GM19193 (cell line): Measurements from ENCODE around the gene PLEKHA7.

Experiments used
- POLR2A ChIP-seq: IDR thresholded peaks from 4 replicates; pipeline ENCODE4 v1.6.1; 2011; ENCODE audit not compliant: insufficient read depth, insufficient read length; ENCODE audit errors: extremely low read depth

PLEKHA7 gene

DNA sequence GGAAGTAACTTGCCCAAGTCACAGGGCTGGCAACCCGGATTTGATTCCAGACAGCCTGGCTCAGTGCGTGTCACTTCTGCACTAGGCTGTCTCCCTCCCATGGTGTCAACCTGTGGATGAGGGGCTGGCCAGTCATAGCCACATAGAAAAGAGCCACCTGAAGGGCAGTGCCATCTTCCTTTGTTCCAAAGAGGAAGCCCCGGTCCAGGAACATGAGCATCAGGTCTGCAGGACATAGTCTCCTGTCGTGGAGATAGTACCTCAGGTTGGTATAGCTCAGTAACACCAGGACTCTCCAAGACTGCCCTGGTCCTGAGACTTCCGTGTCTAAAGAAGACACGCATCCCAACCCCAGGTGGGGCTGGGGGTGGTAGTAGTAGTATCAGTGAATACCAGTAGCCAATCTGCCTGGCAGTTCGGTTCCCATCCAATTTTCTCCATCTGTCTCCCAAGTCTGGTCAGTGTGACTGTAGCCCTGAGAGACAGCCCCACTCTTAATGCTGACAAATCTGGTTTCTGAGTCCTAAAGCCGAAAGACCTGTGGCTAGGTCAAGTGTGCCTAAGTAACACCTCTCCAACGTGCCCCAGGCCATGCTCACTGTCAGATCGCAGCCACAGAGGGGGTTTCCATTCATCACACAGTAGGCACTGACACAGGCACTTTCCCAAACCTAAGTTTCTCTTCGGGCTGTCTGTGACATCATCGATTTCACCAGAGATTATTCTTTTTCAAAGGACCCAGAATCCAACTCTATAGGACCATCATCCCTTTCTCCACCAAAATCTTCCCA lies 242.7 kb downstream of the PLEKHA7 start:
- no peak for TF ChIP-seq POLR2A

DNA sequence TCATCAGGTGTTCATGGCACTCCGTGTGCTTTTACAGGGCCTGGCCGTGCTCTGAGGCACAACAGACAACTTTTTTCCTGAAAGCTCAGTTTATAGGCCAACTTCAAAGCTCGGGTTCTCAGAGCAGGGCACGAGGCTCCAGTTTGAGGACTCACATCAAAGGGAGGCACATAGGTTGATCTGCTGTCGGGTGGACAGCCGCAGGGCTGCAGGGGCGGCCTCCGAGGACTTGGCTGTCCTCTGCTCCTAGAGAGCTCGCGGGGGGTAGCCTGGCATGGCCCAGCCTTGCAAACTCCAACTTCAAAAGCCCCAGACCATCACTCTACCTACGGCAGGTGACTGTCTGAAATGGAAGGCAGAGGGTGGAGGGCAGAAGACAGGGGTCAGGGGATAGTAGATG lies 244.2 kb downstream of the PLEKHA7 start:
- TF ChIP-seq POLR2A = no peak

- TF ChIP-seq POLR2A = no peak
These were observed 244.8 kb downstream of the PLEKHA7 start for GRCh38 chr11:16769386-16769785.

GRCh38 chr11:16767957-16768356 lies 246.3 kb downstream of the PLEKHA7 start:
- no peak for TF ChIP-seq POLR2A

DNA sequence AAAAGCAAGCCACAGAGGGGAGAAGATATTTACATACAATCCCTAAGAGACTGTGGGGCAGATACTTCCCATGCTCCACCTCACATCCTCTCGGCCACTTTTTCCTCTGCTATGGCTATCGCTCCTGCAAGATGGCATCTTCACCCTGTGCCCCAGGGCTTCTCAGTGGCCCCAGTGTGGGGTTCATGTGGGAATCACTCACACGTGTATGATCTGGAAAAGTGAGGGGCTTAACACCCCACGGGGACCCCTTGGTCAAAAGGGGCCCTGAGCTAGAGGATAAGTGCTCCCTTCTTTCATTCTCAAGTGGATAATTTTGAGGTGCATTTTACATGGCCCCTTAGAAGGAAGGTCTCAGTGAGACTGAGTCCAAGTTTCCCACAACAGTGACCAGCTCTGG lies 247.1 kb downstream of the PLEKHA7 start:
- TF ChIP-seq POLR2A = no peak

DNA sequence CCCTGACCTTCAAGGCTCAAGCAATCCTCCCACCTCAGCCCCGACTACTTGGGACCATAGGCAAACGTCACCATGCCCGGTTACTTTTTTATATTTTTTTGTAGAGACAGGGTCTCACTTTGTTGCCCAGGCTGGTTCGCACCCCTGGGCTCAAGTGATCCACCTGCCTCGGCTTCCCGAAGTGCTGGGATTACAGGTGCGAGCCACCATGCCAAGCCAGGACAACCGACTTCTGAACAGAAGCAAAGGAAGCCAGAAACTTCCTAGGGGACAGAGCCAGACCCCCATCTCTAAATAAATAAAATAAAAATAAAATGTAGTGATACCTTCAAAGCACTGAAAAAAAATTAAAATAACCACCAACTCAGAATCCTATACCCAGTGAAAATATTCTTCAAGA lies 249.3 kb downstream of the PLEKHA7 start:
- TF ChIP-seq POLR2A = no peak

GRCh38 chr11:16763746-16764145 lies 250.5 kb downstream of the PLEKHA7 start:
- no peak for TF ChIP-seq POLR2A

DNA sequence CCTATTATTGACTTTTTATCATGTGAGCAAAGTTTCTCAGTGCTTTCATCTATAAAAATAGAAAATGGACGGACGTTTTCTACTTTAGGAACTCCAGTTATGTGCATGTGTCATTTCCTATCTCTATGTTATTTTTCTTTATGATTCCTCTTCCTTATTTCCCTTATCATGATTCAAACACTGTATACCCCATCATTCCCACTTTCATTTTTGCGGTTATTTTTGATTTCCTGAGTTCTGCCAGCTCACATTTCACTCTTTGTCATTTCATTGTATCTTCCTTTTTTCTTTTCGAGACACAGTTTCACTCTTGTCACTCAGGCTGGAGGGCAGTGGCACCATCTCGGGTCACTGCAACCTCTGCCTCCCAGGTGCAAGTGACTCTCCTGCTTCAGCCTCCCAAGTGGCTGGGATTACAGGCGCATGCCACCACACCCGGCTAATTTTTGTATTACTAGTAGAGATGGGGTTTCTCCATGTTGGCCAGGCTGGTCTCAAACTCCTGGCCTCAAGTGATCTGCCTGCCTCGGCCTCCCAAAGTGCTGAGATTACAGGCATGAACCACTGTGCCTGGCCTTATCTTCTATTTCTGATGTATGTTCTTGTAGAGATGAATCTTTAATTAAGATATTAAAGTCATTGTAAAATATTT lies 254.2 kb downstream of the PLEKHA7 start:
- TF ChIP-seq POLR2A = no peak

DNA sequence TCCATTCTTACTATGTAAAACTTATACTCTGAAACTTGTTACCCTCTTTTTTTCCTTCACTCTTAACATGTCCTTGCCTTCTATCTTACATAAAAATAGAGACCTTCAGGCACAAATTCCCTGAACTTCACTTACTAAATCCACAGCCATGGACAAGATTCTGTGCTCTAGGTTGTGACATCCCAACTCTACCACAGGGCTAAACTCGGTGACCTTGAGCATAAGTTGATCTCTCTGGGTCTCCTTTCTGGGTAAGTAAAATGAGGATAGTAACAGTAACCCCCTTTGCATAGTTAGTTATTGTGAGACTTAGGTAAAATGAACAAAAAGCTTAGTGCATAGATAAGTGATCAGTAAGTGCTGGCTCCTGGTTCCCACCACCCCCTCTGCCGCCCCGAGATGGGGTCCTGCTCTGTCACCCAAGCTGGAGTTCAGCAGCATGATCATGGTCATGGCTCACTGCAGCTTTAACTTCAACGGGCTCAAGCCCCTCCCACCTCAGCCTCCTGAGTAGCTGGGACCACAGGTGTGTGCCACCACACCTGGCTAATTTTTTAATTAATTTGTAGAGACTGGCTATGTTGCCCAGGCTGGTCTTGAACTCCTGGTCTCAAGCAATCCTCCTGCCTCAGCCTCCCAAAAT lies 255.7 kb downstream of the PLEKHA7 start:
- TF ChIP-seq POLR2A = no peak

DNA sequence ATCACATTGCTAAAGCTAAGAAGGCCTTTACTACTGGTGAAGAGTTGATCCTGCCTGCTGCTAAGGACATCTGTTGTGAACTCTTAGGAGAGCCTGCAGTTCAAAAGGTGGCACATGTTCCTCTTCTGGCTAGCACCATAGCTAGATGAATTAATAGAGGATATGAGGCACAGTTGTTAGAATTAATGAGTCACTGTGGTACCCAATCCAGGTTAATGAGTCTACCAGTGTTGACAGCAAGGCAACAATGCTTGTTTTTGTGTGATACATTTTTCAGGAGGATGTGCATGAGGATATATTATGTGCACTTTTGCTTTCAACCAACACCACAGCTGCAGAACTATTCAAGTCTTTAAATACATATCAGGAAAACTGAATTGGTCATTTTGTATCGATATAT lies 263.8 kb downstream of the PLEKHA7 start:
- TF ChIP-seq POLR2A = no peak

- TF ChIP-seq POLR2A = no peak
These were observed 264.5 kb downstream of the PLEKHA7 start for GRCh38 chr11:16749666-16750065.

- no peak for TF ChIP-seq POLR2A
These were observed 265.1 kb downstream of the PLEKHA7 start for GRCh38 chr11:16749092-16749491.

DNA sequence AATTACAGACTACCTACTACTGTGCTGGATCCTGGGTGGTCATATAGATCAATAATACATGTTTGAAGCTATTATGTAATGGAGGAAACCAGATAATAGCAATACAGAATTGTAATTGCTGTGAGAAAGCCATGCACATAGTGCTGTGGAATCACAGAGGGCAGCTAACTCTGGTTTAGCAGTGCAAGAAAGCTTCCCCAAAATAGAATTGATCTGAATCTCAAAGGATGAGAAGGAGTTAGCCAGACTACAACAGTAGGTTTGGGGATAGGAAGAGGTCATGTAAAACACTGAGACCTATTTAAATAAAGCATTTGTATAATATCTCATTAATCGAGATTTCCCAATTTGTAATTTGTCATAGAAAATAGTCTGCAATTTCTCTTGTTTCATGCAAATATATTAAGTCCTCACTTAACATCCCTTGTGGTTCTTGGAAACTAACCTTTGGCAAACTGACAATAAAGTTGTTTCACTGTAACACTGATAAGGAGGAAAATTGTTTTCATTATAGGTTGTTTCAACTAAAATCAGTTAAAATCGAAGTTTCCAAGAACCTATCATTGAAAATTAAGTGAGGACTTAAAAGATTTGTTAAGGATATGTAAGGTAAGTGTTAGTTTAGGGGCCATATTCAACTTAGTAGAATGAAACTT lies 268.1 kb downstream of the PLEKHA7 start:
- TF ChIP-seq POLR2A = no peak

DNA sequence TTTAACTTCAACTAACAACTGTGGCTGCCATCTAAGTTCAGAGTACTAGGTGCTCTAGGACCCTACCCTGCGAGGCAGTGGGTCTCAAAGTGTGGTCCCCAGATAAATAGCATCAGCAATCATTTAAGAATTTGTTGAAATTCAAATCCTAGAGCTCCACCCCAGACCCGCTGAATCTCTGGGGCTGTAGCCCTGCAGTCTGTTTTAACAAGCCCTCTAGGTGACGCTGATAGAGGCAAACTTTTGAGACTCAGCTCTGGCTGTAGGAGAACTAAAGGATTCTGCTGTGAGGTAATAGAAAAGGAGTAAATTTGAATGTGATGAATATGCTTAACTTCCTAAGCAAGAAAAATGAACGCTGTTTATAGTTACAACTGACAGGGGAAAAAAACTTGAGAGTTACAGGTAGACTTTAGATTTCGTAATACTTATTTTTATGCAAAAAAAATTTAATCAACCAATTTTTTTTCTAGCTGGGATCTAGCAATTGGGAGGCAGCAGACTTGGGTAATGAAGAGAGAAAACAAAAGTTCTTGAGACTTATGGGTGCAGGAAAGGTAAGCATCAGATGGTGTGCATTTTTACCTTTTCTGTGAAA lies 270.0 kb downstream of the PLEKHA7 start:
- no peak for TF ChIP-seq POLR2A

GRCh38 chr11:16743478-16743877 lies 270.7 kb downstream of the PLEKHA7 start:
- TF ChIP-seq POLR2A = no peak
